ENCODE data around the gene SLC25A20.
"Not testable (repeated sequence)": the region's sequence is repeated elsewhere in the genome, so short reads cannot be mapped to it uniquely, and the experiment has no call there.

Gene SLC25A20

DNA sequence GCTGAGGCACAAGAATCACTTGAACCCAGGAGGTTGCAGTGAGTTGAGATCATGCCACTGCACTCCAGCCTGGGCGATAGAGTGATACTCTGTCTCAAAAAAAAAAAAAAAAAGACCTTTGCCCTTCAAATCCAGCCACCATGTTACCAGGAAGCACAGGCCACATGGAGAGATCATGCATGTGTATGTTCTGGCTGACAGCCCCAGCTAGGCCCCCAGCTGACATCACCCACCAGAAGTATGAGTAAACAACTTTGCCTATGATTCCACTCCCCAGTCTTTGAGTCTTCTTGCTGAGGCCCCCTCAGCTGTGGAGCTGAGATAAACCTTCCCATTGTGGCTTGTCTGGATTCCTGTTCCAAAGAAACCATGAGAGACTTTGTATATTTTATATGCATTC is 16.6 kb upstream of the SLC25A20 start:
- in situ Hi-C loops (cut with HindIII; ENCODE audit: low pct_ligation_motif_present, low sequenced_read_pairs): no loop called here
- no peak overlapping the region for H3K4me3 ChIP-seq (ENCODE audit: low read depth, low read length)

DNA sequence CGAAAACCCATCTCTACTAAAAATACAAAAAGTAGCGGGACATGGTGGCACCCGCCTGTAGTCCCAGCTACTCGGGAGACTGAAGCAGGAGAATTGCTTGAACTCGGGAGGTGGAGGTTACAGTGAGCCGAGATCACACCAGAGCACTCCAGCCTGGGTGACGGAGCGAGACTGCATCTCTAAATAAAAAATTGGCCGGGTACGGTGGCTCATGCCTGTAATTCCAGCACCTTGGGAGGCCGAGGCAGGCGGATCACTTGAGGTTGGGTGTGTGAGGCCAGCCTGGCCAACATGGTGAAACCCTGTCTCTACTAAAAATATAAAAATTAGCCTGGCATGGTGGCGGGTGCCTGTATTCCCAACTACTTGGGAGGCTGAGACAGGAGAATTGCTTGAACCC is 8.3 kb upstream of the SLC25A20 start:
- in situ Hi-C loops (cut with HindIII; ENCODE audit: low pct_ligation_motif_present, low sequenced_read_pairs); H3K4me3 ChIP-seq (ENCODE audit: low read depth, low read length); H3K27me3 ChIP-seq (replicated peaks); H3K36me3 ChIP-seq (replicated peaks); H3K27ac ChIP-seq; DNase-seq: not testable (repeated sequence)

More for the DNA sequence above, 16.6 kb upstream of the SLC25A20 start:
- H3K27ac ChIP-seq: no peak overlapping the region
- DNase-seq: no peak
- TF ChIP-seq, protein P1, sequence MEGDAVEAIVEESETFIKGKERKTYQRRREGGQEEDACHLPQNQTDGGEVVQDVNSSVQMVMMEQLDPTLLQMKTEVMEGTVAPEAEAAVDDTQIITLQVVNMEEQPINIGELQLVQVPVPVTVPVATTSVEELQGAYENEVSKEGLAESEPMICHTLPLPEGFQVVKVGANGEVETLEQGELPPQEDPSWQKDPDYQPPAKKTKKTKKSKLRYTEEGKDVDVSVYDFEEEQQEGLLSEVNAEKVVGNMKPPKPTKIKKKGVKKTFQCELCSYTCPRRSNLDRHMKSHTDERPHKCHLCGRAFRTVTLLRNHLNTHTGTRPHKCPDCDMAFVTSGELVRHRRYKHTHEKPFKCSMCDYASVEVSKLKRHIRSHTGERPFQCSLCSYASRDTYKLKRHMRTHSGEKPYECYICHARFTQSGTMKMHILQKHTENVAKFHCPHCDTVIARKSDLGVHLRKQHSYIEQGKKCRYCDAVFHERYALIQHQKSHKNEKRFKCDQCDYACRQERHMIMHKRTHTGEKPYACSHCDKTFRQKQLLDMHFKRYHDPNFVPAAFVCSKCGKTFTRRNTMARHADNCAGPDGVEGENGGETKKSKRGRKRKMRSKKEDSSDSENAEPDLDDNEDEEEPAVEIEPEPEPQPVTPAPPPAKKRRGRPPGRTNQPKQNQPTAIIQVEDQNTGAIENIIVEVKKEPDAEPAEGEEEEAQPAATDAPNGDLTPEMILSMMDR (IDR thresholded peaks at IDR 0.05; ENCODE audit: low read depth, low read length, missing control alignments): no peak
- H3K27me3 ChIP-seq (replicated peaks): no peaks in the 10 kb centered on the region
- H3K36me3 ChIP-seq (replicated peaks): no peaks in the 10 kb centered on the region

DNA sequence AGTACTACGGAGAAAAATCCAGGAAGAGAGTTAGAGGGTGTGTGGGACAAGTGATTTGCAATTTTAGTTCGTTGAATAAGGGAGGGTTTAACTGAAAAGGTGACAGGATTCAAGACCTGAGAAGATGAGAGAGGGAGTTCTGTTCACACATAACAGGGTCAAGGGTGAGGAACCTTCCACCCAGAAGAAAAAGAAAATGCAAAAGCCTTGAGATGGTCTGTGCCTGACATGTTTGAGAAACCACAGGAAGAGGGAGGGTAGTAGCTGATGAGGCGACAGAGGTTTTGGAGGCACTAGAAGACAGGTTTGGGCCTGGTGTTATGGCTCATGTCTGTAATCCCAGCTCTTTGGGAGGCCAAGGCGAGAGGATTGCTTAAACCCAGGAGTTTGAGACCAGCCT is 591 bp upstream of the SLC25A20 start:
- in situ Hi-C loops (cut with HindIII; ENCODE audit: low pct_ligation_motif_present, low sequenced_read_pairs): no loop called here
- Histone ChIP-seq H3K27ac (no peak overlapping the region), H3K36me3 (replicated peaks) (no peaks in the 10 kb centered on the region), H3K4me3 (ENCODE audit: low read depth, low read length) (peak overlapping the region; percentile 87), H3K27me3 (replicated peaks) (no peaks in the 10 kb centered on the region)
- DNase-seq: no peak
- TF ChIP-seq, protein P1 (IDR thresholded peaks at IDR 0.05; ENCODE audit: low read depth, low read length, missing control alignments): no peak

DNA sequence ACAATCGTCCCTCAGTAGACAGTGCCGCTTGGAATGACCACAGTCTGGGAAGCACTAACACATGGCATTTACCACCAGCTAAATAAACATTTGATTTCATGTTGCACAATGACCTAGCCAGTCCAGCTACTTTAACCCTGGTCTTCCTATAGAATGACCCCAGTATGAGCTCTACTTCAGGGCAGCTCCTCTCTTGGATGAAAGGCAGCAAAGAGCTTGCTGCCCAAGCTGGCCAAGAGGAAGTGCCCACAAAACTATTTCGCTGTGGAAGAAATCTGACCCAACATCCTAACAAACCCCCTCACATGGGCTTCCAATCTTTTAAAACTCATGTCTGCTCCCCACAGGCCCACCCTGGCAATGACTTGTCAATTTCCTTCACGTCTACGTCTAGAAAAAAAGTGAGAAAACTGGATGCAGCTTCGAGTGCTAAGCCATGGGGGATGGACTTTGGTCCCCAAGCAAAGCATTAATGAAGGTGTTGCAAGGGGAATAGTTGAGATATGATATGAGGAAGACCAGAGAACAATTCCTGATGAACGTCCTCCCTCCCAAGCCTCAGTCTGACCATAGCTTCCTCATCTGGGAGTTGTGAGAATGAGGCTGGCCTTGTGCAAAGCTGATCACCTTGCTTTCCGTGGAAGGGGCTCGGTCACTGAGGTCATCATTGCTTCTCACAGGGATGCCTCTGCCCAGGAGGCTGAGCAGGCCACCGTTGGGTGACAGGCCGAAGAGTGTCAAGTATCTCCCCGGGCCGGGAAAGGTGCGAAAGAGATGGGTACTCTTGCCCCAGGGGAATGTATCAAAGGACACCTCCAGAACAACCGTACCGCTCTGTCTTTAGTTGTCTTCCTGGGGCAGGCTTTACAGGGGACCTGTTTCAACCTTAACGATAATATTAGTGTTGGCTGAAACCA is 964 bp downstream of the SLC25A20 start:
- DNase-seq: no peak
- TF ChIP-seq, protein P1 (IDR thresholded peaks at IDR 0.05; ENCODE audit: low read depth, low read length, missing control alignments): no peak
- no peak overlapping the region for H3K27ac ChIP-seq
- in situ Hi-C loops (cut with HindIII; ENCODE audit: low pct_ligation_motif_present, low sequenced_read_pairs): no loop called here
- H3K27me3 ChIP-seq (replicated peaks): no peaks in the 10 kb centered on the region
- peak overlapping the region; percentile 87 for H3K4me3 ChIP-seq (ENCODE audit: low read depth, low read length)
- H3K36me3 ChIP-seq (replicated peaks): no peaks in the 10 kb centered on the region

DNA sequence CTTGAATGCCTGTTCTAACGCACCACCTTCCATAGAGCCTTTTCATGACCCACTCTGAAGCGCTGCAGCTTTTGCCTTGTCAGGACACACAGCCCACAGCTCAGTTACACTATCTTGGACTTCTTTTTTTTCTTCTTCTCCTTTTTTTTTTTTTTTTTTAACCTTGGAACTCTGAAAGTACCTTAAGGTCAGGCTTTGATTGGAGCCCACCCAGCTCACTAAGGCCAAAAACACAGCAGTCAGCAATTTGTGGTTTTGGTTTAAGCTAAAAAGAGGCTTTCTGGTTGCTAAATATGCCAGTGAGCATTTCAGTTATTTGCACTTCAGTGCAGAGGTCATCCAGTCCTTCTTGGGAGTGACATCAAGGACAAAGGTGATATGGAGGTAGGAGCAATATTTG is 1.7 kb downstream of the SLC25A20 start:
- H3K36me3 ChIP-seq (replicated peaks): no peaks in the 10 kb centered on the region
- H3K27ac ChIP-seq: no peak overlapping the region
- no peak overlapping the region for H3K4me3 ChIP-seq (ENCODE audit: low read depth, low read length)
- no peak for DNase-seq
- in situ Hi-C loops (cut with HindIII; ENCODE audit: low pct_ligation_motif_present, low sequenced_read_pairs): no loop called here
- TF ChIP-seq, protein P1 (IDR thresholded peaks at IDR 0.05; ENCODE audit: low read depth, low read length, missing control alignments): no peak
- no peaks in the 10 kb centered on the region for H3K27me3 ChIP-seq (replicated peaks)

DNA sequence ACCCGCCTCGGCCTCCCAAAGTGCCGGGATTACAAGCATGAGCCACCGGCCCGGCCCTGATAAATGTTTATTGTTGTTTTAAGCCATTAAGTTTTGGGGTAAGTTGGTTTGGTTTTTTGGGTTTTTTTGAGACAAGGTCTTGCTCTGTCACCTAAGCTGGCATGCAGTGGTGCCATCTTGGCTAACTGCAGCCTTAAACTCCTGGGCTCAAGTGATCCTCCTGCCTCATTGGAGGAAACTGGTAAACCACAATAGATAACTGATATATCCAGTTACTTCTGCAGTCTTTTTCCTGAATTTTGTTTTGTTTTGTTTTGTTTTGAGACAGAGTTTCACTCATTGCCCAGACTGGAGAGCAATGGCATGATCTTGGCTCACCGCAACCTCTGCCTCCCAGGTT is 4.2 kb downstream of the SLC25A20 start:
- Histone ChIP-seq H3K4me3 (ENCODE audit: low read depth, low read length) (no peak overlapping the region), H3K36me3 (replicated peaks) (no peaks in the 10 kb centered on the region), H3K27me3 (replicated peaks) (no peaks in the 10 kb centered on the region), H3K27ac (no peak overlapping the region)
- in situ Hi-C loops (cut with HindIII; ENCODE audit: low pct_ligation_motif_present, low sequenced_read_pairs): no loop called here
- TF ChIP-seq, protein P1 (IDR thresholded peaks at IDR 0.05; ENCODE audit: low read depth, low read length, missing control alignments): no peak
- no peak for DNase-seq
